Measurements from ENCODE around the gene CAMK2A.

CAMK2A gene

GRCh38 chr5:150315245-150315644, 25.7 kb upstream of the CAMK2A start:
- no peak for DNase-seq (ENCODE audit: low read depth in 2 of 2)

GRCh38 chr5:150313921-150314716, 24.5 kb upstream of the CAMK2A start:
- DNase-seq (ENCODE audit: low read depth in 2 of 2): no peak

- no peak for DNase-seq (ENCODE audit: low read depth in 2 of 2)
Measured at GRCh38 chr5:150313501-150313900, 23.9 kb upstream of the CAMK2A start.

- no peak for DNase-seq (ENCODE audit: low read depth in 2 of 2)
Measured at GRCh38 chr5:150312518-150312917, 22.9 kb upstream of the CAMK2A start.

- DNase-seq (ENCODE audit: low read depth in 2 of 2): no peak
Measured at GRCh38 chr5:150311015-150311692, 21.6 kb upstream of the CAMK2A start.

GRCh38 chr5:150310246-150310645, 20.7 kb upstream of the CAMK2A start:
- DNase-seq (ENCODE audit: low read depth in 2 of 2): no peak

- DNase-seq (ENCODE audit: low read depth in 2 of 2): no peak
Measured at GRCh38 chr5:150309886-150310239, 20.3 kb upstream of the CAMK2A start.

GRCh38 chr5:150309101-150309885, 19.7 kb upstream of the CAMK2A start:
- DNase-seq (ENCODE audit: low read depth in 2 of 2): no peak

- DNase-seq (ENCODE audit: low read depth in 2 of 2): no peak
Measured at GRCh38 chr5:150307617-150308426, 18.2 kb upstream of the CAMK2A start.

- no peak for DNase-seq (ENCODE audit: low read depth in 2 of 2)
Measured at GRCh38 chr5:150306775-150307174, 17.2 kb upstream of the CAMK2A start.

GRCh38 chr5:150305557-150305956, 16.0 kb upstream of the CAMK2A start:
- no peak for DNase-seq (ENCODE audit: low read depth in 2 of 2)

- no peak for DNase-seq (ENCODE audit: low read depth in 2 of 2)
Measured at GRCh38 chr5:150305095-150305494, 15.5 kb upstream of the CAMK2A start.

- no peak for DNase-seq (ENCODE audit: low read depth in 2 of 2)
Measured at GRCh38 chr5:150304481-150305081, 15.0 kb upstream of the CAMK2A start.

- DNase-seq (ENCODE audit: low read depth in 2 of 2): no peak
Measured at GRCh38 chr5:150303660-150304386, 14.2 kb upstream of the CAMK2A start.

GRCh38 chr5:150303070-150303615, 13.6 kb upstream of the CAMK2A start:
- DNase-seq (ENCODE audit: low read depth in 2 of 2): no peak

- no peak for DNase-seq (ENCODE audit: low read depth in 2 of 2)
Measured at GRCh38 chr5:150302301-150303069, 12.9 kb upstream of the CAMK2A start, which contains the start of gene ARSI. ARSI (minus strand) TSS chr5:150302905; CDS start chr5:150302373, 532 bp downstream.

GRCh38 chr5:150301901-150302300, 12.3 kb upstream of the CAMK2A start:
- no peak for DNase-seq (ENCODE audit: low read depth in 2 of 2)

- DNase-seq (ENCODE audit: low read depth in 2 of 2): no peak
Measured at GRCh38 chr5:150301170-150301505, 11.6 kb upstream of the CAMK2A start.

GRCh38 chr5:150300496-150301169, 11.1 kb upstream of the CAMK2A start:
- no peak for DNase-seq (ENCODE audit: low read depth in 2 of 2)
